Esophagus squamous epithelium (tissue), 5 donors: ENCODE measurements around the gene FOXP3. TPM values are rescaled to one million over a fixed set of nuclear protein-coding genes. Genes with fewer than 3 reads are reported as not detected.

Source experiments
- DNase-seq: peaks from one replicate; lab custom pipeline; 2025; lab: John Stamatoyannopoulos, UW
- H3K27ac ChIP-seq, 4 donors: fragments of 200-600 bp; sonication (generic); one replicate each; pipeline ENCODE4 v1.5.1; 2016 to 2019; ENCODE audit warnings: mild to moderate bottlenecking in 1 of 4
- H3K27me3 ChIP-seq, 4 donors: fragments of 200-600 bp; sonication (generic); 1 replicate in 3 of 4; 2 replicates in 1 of 4; pipeline versions ENCODE4 v1.5.1 to v1.6.0; 2017 to 2021; ENCODE audit warnings: antibody characterized with exemption in 1 of 4
- H3K36me3 ChIP-seq, 3 donors: fragments of 200-600 bp; sonication (generic); one replicate each; pipeline ENCODE4 v1.5.1; 2016 to 2019
- H3K4me1 ChIP-seq, 3 donors: fragments of 200-600 bp; sonication (generic); one replicate each; pipeline ENCODE4 v1.5.1; 2017 to 2019
- H3K4me3 ChIP-seq, 4 donors: fragments of 200-600 bp; sonication (generic); 1 replicate in 3 of 4; 2 replicates in 1 of 4; pipeline ENCODE4 v1.5.1; 2016 to 2019; ENCODE audit warnings: mild to moderate bottlenecking in 2 of 4, moderate library complexity in 1 of 4
- H3K9me3 ChIP-seq, 3 donors: fragments of 200-600 bp; sonication (generic); one replicate each; pipeline ENCODE4 v1.5.1; 2016 to 2019
- CTCF ChIP-seq, 6 experiments: fragments of 450-650 bp in 4 of 6; fragments of 200-600 bp in 2 of 6; sonication (generic) in 2 of 6; IDR thresholded peaks; one replicate each; pipeline ENCODE4 v1.5.1; 2016 to 2019; ENCODE audit warnings: antibody characterized with exemption in 6 of 6, mild to moderate bottlenecking in 4 of 6, moderate library complexity in 4 of 6
- POLR2A ChIP-seq, 4 donors: fragments of 450-650 bp; IDR thresholded peaks; one replicate each; pipeline ENCODE4 v1.6.1; 2017; ENCODE audit warnings: antibody characterized with exemption in 4 of 4, mild to moderate bottlenecking in 4 of 4, moderate library complexity in 3 of 4
- WGBS, 2 donors: methylation state at CpG; one replicate each; pipeline ENCODE4 v1.1.5; 2018; 5-methylcytosine and 5-hydroxymethylcytosine counted together
- intact Hi-C: fragments of 100-400 bp; cut with DNase I; formaldehyde crosslinking; loops from one replicate; pipeline ENCODE4 v1.15.0; 2022
- total RNA-seq, 4 donors: library from RNA; depleted of rRNA; stranded (reverse); fragments of >200 nt; gene quantifications; one replicate each; pipeline ENCODE4 v1.1.0, GENCODE V29; 2016
- donor health status: DM: yes; HTN: yes; CAD: no.

FOXP3 gene
- total RNA-seq, 4 donors from 2014 or later, result 0.38 to 2.1 (median 0.81) TPM

DNA sequence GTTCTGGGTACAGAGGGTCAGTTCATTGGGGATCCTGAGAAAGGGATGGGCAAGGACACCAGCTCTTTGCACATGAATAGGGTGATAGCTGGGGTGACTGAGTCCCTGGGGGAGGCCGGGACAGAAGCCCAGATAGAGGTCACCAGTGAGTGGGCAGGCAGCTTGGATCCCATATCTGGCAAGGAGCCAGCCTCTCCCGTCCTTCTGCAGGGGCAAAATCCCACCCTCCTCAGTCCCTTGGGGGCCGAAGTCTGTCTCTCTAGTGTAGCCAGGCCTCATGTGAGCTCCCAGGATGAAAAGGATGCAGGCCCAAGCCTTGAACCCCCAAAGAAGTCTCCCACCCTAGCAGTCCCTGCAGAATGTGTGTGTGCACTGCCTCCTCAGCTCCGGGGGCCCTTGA is 22.1 kb upstream of the FOXP3 start:
- no peak overlapping the region for H3K27ac ChIP-seq
- no peak for DNase-seq
- WGBS, 2 donors, result no CpG with 5 or more reads among the region's 4 CpGs
- no peak overlapping the region for H3K4me3 ChIP-seq
- no peaks in the 10 kb centered on the region for H3K4me1 ChIP-seq
- intact Hi-C loops, result no loop called here
- no peaks in the 10 kb centered on the region for H3K9me3 ChIP-seq
- H3K36me3 ChIP-seq, result peaks cover 0 to 13% (median 0%) of the 10 kb centered on the region in 3 donors
- TF ChIP-seq CTCF (IDR thresholded peaks at IDR 0.05), result no peak
- TF ChIP-seq POLR2A (IDR thresholded peaks at IDR 0.05), result no peak
- no peaks in the 10 kb centered on the region for H3K27me3 ChIP-seq

DNA sequence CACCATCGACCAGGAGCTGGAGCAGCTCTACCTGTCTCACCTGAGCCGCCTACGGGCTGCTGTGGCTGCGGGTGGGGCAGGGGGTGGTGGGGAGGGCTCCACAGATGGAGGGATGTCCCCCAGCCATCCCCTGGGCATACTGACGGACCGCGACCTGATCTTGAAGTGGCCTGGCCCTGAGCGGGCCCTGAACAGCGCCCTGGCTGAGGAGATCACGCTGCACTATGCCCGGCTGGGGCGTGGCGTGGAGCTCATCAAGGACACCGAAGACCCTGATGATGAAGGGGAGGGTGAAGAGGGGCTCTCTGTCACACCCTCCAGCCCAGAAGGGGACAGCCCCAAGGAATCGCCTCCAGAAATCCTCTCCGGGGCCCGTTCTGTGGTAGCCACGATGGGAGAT is 21.6 kb upstream of the FOXP3 start:
- Histone ChIP-seq H3K4me3 (no peak overlapping the region), H3K4me1 (no peaks in the 10 kb centered on the region), H3K9me3 (no peaks in the 10 kb centered on the region), H3K27me3 (no peaks in the 10 kb centered on the region), H3K36me3 (peaks cover 0 to 13% (median 0%) of the 10 kb centered on the region in 3 donors), H3K27ac (no peak overlapping the region)
- intact Hi-C loops, result no loop called here
- 76% methylated on average over 8 of the region's 18 CpGs; no CpG with 5 or more reads in 1 of the 2 donors for WGBS, 2 donors
- no peak for DNase-seq
- TF ChIP-seq CTCF (IDR thresholded peaks at IDR 0.05) (no peak), POLR2A (IDR thresholded peaks at IDR 0.05) (no peak)

- Histone ChIP-seq H3K9me3 (no peaks in the 10 kb centered on the region), H3K4me1 (no peaks in the 10 kb centered on the region), H3K36me3 (peaks cover 0 to 13% (median 0%) of the 10 kb centered on the region in 3 donors), H3K27me3 (no peaks in the 10 kb centered on the region), H3K27ac (no peak overlapping the region), H3K4me3 (no peak overlapping the region)
- TF ChIP-seq POLR2A (IDR thresholded peaks at IDR 0.05) (no peak), CTCF (IDR thresholded peaks at IDR 0.05) (no peak)
- DNase-seq, result no peak
- WGBS, 2 donors, result 45 to 96% methylated on average over 1 to 2 of the region's 3 CpGs
- intact Hi-C loops, result no loop called here
Measured at GRCh38 chrX:49284212-49284611, 19.7 kb upstream of the FOXP3 start.

DNA sequence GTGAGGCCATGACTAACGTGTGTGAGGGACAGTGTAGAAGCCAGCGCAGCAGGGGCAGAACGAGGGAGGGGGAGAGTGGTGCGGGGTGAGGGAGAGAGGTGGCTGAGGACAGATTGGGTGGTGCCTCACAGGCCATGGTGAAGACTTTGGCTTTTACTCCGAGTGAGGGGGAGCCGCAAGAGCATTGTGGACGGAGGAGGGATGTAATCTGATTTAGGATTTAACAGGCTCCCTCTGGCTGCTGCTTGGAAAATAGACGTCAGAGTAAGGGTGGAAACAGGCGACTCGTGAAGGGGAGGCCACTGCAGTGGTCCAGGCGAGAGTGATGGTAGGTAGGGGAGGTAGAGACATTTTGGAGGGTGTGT is 18.1 kb upstream of the FOXP3 start:
- no peak overlapping the region for H3K4me3 ChIP-seq
- H3K9me3 ChIP-seq, result no peaks in the 10 kb centered on the region
- peaks cover 0 to under 1% (median 0%) of the 10 kb centered on the region in 3 donors for H3K4me1 ChIP-seq
- H3K36me3 ChIP-seq, result peaks cover 0 to 13% (median 0%) of the 10 kb centered on the region in 3 donors
- 50 to 51% methylated on average over 9 to 11 of the region's 11 CpGs for WGBS, 2 donors
- intact Hi-C loops, result no loop called here
- no peak for DNase-seq
- H3K27me3 ChIP-seq, result no peaks in the 10 kb centered on the region
- H3K27ac ChIP-seq, result no peak overlapping the region
- TF ChIP-seq POLR2A (IDR thresholded peaks at IDR 0.05) (no peak), CTCF (IDR thresholded peaks at IDR 0.05) (peak in 1 of 6 experiments; percentile 7)

DNA sequence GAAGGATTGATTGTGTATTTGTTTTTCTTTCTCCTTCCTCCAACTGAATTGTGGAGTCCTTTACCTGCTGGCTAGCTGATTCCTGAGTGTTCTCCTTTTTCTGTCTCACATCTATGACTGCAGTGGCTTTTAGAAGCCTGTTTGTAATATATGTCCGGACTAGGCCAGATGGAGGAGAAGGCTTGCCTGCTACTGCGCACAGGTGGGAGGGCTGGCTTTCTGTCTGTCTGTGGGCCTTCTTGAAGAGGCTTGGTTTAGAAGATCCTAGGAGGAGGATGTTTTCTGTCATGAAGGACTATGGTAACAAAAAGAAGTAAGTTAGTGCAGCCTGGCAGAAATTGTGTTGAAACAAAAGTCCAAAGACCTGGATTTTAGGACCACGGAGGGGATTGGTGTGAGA is 13.6 kb upstream of the FOXP3 start:
- no peak for DNase-seq
- intact Hi-C loops, result no loop called here
- peaks cover 0 to 36% (median 8%) of the 10 kb centered on the region in 3 donors for H3K4me1 ChIP-seq
- H3K27ac ChIP-seq, result no peak overlapping the region
- no peak overlapping the region for H3K4me3 ChIP-seq
- H3K27me3 ChIP-seq, result no peaks in the 10 kb centered on the region
- 82 to 92% methylated on average over 2 to 3 of the region's 3 CpGs for WGBS, 2 donors
- no peaks in the 10 kb centered on the region for H3K9me3 ChIP-seq
- TF ChIP-seq POLR2A (IDR thresholded peaks at IDR 0.05), result no peak
- TF ChIP-seq CTCF (IDR thresholded peaks at IDR 0.05), result no peak
- H3K36me3 ChIP-seq, result peaks cover 0 to 10% (median 0%) of the 10 kb centered on the region in 3 donors
